IMR-90 (cell line): ENCODE measurements around the gene SLC31A2.
"Not testable (repeated sequence)": the region's sequence is repeated elsewhere in the genome, so short reads cannot be mapped to it uniquely, and the experiment has no call there.

Source experiments
- BHLHE40 ChIP-seq: fragments of 150-350 bp; IDR thresholded peaks from 2 replicates; pipeline ENCODE4 v1.6.1; 2016; ENCODE audit warnings: mild to moderate bottlenecking, low read depth, low read length
- CEBPB ChIP-seq: IDR thresholded peaks from 2 replicates; pipeline ENCODE4 v1.6.1; 2012; ENCODE audit warnings: low read depth, low read length, improper control_type of control experiment
- MAFK ChIP-seq: IDR thresholded peaks from 2 replicates; pipeline ENCODE4 v1.6.1; 2012; ENCODE audit warnings: low read depth, low read length, improper control_type of control experiment
- MAZ ChIP-seq: IDR thresholded peaks from 2 replicates; pipeline ENCODE4 v1.6.1; 2012; ENCODE audit warnings: low read depth, mild to moderate bottlenecking, low read length, improper control_type of control experiment, moderate library complexity, borderline replicate concordance
- MXI1 ChIP-seq: IDR thresholded peaks from 2 replicates; pipeline ENCODE4 v1.6.1; 2012; ENCODE audit warnings: low read depth, mild to moderate bottlenecking, low read length, moderate library complexity, borderline replicate concordance
- NFE2L2 ChIP-seq: fragments of 150-350 bp; IDR thresholded peaks from 2 replicates; pipeline ENCODE4 v1.6.1; 2016; ENCODE audit warnings: low read depth, mild to moderate bottlenecking, low read length
- POLR2A ChIP-seq: IDR thresholded peaks from 2 replicates; pipeline ENCODE4 v1.6.1; 2012; ENCODE audit warnings: mild to moderate bottlenecking, low read depth, low read length
- RAD21 ChIP-seq: IDR thresholded peaks from 2 replicates; pipeline ENCODE4 v1.6.1; 2012; ENCODE audit warnings: low read length, improper control_type of control experiment
- RCOR1 ChIP-seq: IDR thresholded peaks from 2 replicates; pipeline ENCODE4 v1.6.1; 2012; ENCODE audit warnings: mild to moderate bottlenecking, low read length, improper control_type of control experiment; ENCODE audit not compliant: insufficient replicate concordance
- RFX5 ChIP-seq: IDR thresholded peaks from 2 replicates; pipeline ENCODE4 v1.8.0; 2012; ENCODE audit warnings: low read depth, mild to moderate bottlenecking, low read length, moderate library complexity
- SMC3 ChIP-seq: fragments of 150-350 bp; IDR thresholded peaks from 2 replicates; pipeline ENCODE4 v1.6.1; 2016; ENCODE audit warnings: low read depth, mild to moderate bottlenecking, antibody characterized with exemption, low read length, moderate library complexity
- TF ChIP-seq, protein P1 (sequence below): conservative IDR thresholded peaks from 2 replicates; pipeline ENCODE4 v1.5.1; 2012; ENCODE audit warnings: mild to moderate bottlenecking, low read depth, low read length, improper control_type of control experiment

DNA sequence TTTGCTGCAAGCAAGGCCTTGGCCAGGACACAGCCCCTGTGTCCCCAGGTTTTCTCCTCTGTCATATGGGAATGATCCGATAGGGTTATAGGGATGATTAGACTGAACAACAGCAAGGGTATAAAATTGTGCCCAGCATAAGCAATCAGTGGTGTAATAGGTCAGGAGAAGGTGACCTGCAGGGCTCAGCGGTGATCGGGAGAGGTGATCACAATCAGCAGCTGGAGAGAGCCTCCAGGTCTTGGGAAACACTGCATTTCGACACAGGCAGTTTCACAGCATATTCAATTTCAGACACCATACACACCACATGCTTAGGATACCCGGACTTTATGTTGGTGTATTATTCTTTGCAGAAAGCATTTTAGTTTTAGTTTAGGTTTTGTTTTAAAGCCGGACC is 45.5 kb upstream of the SLC31A2 start:
- not testable (repeated sequence) for TF ChIP-seq POLR2A, RAD21, NFE2L2, RFX5, MAZ, BHLHE40, RCOR1, MXI1, MAFK, SMC3, CEBPB
- TF ChIP-seq, protein P1, sequence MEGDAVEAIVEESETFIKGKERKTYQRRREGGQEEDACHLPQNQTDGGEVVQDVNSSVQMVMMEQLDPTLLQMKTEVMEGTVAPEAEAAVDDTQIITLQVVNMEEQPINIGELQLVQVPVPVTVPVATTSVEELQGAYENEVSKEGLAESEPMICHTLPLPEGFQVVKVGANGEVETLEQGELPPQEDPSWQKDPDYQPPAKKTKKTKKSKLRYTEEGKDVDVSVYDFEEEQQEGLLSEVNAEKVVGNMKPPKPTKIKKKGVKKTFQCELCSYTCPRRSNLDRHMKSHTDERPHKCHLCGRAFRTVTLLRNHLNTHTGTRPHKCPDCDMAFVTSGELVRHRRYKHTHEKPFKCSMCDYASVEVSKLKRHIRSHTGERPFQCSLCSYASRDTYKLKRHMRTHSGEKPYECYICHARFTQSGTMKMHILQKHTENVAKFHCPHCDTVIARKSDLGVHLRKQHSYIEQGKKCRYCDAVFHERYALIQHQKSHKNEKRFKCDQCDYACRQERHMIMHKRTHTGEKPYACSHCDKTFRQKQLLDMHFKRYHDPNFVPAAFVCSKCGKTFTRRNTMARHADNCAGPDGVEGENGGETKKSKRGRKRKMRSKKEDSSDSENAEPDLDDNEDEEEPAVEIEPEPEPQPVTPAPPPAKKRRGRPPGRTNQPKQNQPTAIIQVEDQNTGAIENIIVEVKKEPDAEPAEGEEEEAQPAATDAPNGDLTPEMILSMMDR = not testable (repeated sequence)
